T-helper 2 cell treated with Interferon-gamma antibody and Interleukin-4, amounts not matched to agents 100 ng/mL and 5 ng/mL, for 36 hours (primary cell): ENCODE results near the gene PRODH. TPM values are rescaled to one million over a fixed set of nuclear protein-coding genes. Genes with fewer than 3 reads are reported as not detected.
"Not testable (repeated sequence)": the region's sequence is repeated elsewhere in the genome, so short reads cannot be mapped to it uniquely, and the experiment has no call there.

ENCODE experiments used
- intact Hi-C: fragments of 100-400 bp; cut with micrococcal nuclease; formaldehyde crosslinking; loops from one replicate; pipeline ENCODE4 v1.15.1; 2023
- total RNA-seq: library from RNA; stranded (reverse); gene quantifications from 2 replicates; pipeline ENCODE4 v1.2.3, GENCODE V29; 2022

PRODH gene, protein sequence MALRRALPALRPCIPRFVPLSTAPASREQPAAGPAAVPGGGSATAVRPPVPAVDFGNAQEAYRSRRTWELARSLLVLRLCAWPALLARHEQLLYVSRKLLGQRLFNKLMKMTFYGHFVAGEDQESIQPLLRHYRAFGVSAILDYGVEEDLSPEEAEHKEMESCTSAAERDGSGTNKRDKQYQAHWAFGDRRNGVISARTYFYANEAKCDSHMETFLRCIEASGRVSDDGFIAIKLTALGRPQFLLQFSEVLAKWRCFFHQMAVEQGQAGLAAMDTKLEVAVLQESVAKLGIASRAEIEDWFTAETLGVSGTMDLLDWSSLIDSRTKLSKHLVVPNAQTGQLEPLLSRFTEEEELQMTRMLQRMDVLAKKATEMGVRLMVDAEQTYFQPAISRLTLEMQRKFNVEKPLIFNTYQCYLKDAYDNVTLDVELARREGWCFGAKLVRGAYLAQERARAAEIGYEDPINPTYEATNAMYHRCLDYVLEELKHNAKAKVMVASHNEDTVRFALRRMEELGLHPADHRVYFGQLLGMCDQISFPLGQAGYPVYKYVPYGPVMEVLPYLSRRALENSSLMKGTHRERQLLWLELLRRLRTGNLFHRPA
- total RNA-seq = 0.32 TPM in 1 of 2 replicates, not detected in the other

DNA sequence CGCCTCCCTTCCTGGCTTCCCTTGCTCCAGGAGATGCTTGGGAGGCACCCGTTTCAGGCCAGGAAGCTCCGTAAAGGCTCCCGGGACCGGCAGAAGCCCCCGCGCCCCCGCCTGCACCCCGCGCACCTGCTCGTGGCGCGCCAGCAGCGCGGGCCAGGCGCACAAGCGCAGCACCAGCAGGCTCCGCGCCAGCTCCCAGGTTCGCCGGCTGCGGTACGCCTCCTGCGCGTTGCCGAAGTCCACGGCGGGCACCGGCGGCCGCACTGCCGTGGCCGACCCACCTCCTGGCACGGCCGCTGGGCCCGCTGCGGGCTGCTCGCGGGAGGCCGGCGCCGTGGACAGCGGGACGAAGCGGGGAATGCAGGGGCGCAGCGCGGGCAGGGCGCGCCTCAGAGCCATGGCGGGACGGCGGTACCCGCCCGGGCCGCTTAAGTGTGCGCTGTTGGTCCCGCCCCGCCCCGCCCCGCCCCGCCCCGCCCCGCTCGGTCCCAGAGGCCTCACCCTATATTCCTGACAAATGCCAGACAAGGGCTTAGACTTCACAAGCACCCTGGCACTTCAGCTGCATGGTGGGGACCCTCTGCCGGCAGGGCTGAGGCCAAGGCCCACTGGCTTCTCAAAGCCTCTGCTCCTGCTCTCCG is at the start of gene PRODH:
Gene PRODH, minus strand, starts transcription at position 405 of the 641 bp plus-strand sequence. Its CDS starts 6 bp downstream, at position 399.
- intact Hi-C loops = no loop called here

DNA sequence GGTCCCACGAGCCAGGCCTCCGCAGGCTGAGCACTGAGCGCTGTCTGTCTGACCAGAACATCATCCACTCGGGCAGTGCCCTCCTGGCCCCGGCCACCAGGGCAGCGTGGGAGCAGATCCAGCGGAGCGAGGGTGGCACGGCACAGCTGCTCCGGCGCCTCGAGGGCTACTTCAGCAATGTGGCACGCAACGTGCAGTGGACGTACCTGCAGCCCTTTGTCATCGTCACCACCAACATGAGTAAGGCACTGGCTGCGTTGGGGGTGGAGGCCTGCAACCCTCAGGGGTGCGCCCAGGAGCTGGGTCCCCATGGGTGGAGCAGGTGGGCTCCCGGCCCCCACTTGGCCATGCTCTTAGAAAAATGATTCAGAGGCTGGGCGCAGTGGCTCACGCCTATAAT is 49.7 kb upstream of the PRODH start:
- intact Hi-C loops = no loop called here

DNA sequence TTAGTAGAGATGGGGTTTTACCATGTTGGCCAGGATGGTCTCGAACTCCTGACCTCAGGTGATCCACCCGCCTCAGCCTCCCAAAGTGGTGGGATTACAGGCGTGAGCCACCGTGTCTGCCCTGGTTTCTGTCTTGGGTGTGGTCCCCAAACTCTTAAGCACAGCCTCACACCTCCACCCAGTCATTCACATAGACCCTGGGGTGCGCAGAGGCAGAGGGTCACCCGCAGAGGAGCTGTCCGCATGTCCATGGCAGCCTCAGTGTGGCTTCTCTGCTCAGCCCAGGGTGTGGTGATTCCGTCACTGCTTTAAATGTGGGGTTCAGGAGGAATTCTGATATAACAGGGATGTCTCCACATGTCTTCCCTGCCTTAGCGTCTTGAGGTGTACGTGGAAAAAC is 48.5 kb upstream of the PRODH start:
- intact Hi-C loops = no loop called here

DNA sequence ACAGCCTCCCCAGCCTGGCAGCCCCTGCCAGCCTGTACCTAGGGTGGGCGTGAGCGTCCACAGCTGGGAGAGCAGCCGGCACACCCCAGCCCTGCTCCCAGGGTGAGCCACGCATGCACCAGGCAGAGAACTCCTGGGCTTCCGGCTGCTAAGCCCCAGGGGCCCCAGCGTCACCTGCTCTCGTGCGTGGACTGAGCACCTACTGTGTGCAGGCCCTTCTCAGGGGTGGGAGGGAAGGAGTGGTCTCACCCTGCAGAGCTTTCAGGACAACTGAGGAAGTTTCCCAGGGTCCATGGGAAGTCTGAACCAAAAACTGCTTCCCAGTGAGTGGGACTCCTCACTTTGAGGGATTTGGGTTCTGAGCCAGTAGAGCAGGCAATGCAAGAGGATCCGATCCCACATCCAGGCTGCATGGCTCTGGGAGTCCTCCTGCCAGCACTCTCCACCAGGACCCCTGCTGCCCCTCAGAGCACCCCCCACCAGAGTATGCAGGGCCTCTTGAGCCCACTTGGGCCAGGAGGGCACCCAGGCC is 47.1 kb upstream of the PRODH start:
- intact Hi-C loops = no loop called here

DNA sequence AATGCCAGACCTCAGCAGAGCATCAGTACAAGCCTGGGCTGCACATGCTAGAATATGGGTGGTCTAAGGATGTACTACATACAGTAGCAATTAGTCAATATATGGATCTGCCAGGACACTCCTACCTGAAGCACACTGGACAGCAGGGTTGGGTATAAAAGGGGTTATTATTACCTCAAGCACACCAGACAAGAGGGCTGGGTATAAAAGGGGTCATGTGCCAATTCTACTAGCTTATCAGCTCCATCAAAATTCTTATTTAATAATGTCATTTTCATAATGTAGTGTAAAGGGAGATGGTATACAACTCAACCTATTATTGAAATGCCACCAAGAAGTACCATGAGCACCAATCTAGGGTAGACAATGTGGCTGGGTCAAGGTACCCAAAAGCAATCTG is 44.7 kb upstream of the PRODH start:
- intact Hi-C loops = no loop called here

DNA sequence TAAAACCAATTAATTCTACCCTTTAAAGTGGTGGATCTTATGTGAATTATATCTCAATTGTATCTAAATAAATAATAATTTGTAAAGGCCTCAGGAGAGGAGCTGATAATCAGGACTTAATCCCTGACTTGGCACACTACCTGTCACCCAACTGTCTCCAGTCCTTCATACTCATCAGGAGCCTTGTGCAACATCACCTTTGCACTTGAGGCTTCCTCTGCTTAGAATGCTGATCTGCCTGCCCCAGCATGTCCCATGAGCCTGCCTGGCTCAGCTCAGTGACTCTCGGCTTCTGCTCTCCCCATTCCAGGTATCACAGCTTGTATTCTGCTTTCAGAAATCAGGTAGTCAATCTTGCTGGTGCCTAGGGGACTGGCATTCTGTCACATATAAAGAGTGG is 43.9 kb upstream of the PRODH start:
- intact Hi-C loops = no loop called here

DNA sequence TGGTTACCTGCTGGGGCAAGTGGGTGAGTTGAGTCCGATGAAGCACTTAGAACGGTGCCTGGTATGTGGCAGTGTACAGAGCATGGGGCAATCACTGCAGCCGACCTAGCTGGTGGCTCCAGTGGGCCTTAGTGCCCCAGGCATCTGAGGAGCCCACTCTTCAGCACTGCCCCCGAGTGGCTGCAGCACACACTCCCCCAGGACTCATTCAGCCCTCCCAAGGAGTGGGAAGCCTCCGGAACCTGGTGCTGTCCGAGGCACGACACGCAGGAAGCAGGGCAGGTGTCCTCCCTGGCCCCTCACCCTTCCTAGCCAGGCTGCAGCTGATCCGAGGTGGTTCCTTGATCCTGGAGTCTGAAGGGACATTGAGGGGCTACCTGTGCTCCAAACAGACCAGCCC is 42.4 kb upstream of the PRODH start:
- intact Hi-C loops = no loop called here

DNA sequence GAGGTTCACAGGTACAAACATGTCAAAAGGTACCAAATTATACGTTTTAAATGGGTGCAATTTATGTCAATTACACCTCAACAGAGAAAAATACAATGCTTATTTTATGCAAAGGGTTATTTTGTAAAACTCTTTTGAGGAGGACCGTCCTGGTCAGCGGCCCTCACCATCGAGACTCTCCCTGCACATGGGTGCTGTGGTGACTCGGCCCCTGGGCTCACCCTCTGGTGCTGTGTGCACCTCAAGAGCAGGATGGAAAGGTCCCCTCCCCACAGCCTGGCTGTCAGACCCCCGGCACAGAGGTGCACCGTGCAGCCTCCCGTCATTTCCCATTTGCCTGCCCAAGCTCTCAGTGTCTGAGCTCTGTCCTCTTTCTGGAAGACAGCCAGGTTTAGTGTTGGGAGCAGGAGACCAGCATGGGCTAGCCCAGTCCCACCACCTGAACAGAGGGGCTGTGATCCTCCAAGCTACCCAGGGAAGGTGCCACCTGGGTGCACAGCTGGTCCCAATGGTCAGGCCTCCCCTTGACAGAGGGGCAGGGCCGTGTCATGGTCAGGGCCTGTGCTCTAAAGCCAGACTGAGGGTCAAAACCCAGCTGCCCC is 41.8 kb upstream of the PRODH start:
- intact Hi-C loops = no loop called here

DNA sequence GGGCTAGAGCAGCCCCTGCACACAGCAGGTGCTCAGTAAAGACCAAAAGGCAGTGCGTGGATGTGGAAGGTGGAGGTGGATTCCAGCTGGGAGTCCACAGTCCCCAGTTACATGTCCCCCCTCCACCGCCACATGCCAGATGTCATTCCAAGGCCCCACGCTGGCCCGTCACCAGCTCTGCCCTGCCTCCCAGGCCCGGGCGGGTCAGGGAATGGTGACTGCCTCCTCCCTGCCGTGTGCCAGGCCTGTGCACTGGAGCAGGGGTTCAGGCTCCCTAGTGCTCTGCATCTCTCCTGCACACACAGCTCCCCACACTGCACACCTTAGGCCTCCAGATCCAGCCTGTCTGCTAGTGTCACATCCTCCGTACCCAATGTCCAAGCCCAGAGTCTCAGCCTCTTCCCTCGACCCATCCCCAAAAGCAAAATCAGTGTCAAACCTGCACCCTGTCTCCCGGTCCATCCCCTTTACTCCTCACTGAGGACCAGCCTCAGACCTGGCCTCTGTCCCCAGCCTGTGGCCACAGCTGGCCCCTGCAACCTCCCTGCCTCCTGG is 40.2 kb upstream of the PRODH start:
- intact Hi-C loops = no loop called here

DNA sequence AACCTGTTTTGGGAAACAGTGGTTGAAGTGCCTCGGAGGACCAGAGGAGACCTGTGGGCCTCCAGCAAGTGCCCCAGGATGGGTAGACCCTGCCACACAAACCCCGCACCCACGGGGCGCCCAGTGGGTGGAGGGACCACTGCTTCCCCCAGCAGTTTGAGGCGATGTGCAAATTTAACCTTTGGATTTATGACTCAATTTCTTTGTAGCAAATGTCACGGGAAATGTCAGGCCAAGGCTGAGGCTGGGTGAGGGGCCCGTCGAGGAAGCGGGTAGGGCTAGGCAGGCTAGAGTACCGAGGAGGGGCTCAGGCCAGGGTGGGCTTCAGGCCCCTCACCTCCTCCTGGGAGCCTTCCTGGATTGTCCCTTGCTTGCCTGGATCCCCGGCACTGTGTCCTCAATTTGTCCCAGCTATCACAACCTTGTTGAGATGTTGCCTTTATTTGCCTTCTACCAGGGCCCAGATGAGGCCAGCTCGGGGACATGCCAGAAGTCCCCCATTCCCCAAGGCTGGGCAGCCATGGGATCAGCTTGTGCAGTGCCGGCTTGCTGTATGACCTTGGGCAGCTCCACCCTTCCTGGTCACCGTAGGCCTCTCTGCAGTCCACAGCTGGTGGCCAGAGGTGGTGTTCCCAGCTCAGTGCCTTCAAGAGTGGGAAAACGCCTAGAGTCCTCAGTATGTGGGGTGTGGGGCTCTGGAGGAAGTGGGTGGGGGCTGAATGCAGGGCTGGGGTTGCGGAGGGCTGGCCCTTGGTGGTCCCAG is 39.5 kb upstream of the PRODH start:
- intact Hi-C loops = no loop called here

DNA sequence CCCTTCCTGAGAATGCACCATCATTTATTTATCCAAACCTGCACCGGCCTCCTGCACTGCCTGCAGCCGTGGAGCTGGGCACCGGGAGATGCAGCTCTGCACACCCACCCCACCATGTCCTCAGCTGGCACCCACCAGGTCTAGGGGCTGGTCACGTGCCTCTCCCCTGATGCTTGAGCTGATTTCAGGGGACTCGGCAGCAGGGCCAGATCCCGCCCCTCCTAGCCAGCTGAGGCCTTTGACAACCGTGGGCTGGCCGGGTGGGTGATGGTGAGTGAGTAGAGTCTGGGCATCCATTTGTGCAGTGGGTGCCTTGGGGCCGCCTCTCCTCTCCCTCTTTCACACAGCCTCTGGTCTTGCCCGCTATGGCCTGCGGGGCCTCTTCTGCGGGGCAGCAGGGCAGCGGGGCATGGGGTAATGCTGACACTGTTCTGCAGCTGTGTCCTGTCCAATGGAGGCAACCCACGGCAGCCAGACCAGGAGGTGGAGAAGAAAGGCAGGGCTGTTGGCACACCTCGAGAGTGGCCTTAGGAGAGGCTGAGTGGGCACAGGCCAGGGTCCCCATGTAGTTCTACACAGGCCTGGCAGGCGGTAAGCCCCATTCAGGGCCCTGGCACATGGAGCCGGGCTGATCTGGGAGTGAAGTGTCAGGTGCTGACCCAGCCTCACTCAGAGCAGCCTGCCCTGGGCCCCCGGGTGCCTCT is 38.5 kb upstream of the PRODH start:
- intact Hi-C loops = no loop called here

DNA sequence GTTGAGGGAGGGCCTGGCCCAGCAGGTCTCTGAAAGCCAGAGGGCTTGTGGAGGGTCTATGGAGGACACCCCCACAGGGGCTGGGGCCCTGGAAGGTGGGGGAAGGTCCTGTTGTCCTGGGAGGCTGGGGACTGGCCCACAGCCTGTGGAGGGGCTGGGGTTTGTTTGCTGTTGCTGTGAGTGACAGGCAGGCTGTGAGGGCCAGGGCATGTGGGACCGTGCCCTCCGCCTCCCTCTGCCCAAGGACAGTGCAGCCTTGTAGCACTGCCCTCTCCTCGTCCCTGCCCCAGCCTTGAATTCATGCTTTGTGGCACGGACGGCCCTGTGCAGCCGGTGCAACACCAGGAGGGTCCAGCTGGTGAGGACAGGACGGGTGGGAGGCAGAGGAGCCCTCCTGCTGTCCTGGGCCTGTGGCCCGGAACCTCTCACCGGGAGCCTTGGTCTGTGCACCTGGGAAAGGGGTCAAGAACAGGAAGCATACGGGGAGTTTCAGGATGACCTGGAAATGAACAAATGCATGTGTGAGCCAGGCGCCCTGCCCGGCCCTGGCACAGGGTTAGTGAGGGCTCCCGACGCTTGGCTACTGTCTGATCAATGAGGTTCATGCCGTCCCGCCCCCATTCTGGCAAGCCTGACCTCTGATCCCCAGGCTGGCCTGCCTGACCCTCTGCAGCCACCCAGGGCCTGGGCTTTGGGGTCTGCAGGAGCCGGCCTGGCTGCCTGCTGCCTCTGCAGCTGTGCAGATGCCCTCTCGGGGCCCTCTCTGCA is 37.4 kb upstream of the PRODH start:
- intact Hi-C loops = no loop called here

DNA sequence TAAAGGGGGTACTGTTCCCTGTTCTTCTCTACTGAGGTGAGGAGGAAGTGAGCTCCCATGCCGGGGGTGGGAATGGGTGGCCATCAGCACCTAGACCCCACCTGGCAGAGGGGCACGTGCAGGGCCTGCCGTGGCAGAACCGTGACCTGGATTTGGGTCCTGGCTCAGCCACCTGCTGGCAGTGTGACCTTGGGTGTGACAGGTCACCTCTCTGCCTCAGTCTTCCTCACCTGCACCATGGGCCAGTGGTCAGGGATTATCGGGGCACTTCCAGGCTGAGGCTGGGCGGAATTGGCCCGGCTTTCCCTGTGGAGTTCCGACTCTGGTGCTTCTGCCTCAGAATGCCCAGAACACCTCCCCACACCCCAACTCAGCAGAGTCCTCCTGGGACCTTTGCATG is 36.5 kb upstream of the PRODH start:
- intact Hi-C loops = not testable (repeated sequence)

DNA sequence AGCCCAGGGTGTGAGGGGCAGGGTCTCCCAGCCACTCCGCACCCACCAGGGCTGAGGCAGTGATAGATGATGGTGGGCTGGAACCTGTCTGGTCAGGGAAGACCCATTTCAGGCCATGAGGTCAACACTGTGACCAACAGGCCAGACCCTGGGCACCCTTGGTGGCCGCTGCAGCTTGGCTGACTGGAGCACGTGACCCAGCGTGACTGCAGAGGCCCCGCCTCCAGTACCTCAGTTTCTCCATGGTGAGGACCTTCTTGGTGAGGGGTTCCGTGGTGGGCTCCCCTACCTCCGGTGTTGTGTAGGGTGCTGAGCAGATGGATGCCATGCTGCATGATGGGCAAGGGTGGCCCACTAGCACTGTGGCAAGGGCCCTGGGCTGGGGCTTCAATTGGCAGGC is 35.9 kb upstream of the PRODH start:
- intact Hi-C loops = not testable (repeated sequence)

DNA sequence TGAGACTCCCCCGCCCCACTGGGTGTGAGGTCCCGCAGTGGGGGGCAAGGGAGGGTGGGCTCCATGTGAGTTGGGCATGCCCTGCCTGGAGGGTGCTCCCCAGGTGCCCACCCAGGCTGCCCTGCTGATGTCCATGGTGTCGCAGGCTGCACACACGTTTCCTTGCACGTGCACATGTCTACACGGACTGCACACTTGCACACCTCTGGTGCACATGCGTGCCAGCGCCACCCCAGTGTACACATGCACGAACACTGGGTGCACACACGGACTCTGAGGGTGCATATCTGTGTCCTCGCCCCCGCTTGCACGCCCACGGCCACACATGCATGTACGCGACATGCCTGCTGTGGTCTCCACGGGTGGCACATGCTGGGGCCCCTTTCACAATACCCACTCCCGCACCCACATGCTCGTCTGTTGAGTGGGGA is 35.2 kb upstream of the PRODH start:
- intact Hi-C loops = no loop called here

DNA sequence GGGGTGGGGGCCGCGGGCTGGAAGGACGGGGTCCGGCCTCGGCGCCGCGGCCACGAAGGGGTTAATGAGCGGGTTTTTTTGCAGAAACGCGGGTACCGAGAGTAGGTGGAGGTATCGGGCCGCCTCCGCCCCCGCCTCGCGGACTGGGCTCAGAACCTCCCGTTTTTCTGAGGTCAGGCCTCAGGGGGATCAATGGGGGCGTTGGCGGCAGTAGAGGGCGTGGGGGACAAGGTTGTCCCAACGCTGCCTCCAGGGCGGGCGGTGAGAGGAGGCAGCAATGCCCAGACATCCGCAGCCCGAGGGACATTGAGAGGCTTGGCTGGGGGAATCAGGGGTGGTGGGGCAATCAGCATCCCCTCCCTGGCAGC is 34.8 kb upstream of the PRODH start:
- intact Hi-C loops = no loop called here

DNA sequence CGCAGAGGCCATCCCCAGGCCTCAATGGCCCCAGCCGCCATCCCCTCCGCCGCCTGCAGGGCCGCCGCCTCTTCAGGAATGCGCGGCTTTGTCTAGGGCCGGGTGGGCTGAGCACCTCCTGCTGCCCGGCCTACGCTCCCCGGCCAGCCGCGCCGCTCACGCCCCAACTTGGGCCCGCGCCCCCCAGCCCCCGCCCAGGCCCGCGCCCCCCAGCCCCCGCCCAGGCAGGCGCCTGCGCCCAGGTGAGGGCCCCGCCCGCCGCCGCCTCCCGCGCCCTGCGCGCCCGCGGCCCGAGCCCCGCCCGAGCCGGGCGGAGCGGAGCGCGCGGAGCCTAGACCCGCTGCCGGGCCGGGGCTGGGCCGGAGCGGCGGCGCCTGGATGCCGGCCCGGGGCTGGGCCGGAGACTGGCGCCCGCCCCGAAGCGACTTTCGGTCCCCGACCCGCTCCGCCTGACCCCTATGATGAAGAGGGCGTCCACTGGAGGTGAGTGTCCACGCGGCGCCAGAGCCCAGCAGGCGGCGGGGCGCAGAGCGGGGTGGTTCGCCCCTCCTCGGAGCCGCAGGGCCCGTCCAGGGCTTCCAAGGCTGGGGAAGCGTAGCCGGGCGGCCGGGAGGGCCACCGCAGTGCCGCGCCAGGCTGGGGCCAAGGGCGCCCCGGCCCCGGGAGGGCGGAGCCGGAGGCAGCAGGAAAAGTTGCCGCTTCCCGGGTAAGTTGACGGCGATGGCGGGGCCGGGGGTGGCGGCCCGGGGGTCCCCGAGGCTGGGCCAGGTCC is 34.3 kb upstream of the PRODH start:
- intact Hi-C loops = no loop called here

DNA sequence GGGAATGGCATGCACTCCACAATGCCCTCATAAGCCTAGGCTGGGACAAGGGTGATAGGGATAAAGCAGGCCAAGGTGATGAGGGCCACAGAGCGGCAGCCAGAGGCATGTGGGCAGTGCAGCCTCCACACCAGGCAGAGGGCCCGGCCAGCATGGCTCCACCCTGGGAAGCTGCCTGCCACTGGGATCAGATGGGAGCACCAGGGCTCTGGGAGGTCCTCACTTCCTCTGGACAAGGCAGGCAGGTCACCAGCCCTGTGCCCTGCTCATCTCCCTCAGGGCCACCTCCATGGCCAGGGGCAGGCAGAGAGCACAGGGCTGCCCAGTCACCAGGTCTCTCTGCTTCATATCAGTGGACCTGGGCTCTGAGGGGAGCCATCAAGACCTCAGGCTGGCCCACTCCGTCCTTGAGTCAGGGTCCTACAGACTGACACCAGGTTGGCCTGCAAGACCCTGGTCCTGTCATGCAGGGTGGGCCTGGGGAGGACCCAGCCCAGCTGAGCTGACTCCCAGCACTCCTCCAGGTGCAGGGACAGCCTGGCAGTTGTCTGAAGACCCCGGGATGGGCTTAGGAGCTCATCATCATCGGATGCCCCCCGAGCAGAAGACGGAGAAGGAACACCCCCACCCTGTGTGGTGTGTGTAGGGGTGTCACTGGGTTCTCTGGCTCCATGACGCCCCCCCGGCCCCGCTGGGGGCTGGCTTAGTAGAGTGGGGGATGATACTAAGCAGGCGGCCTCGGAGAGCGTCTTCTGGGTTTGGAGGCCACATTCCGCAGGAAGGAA is 33.3 kb upstream of the PRODH start:
- intact Hi-C loops = not testable (repeated sequence)
